Lower leg skin (tissue), 3 donors: Measurements from ENCODE around the gene PRIMPOL.

Source experiments
- CTCF ChIP-seq, 3 donors: fragments of 450-650 bp; IDR thresholded peaks; one replicate each; pipeline ENCODE4 v1.5.1; 2016; ENCODE audit warnings: antibody characterized with exemption in 3 of 3, mild to moderate bottlenecking in 3 of 3, moderate library complexity in 2 of 3
- POLR2A ChIP-seq, 2 donors: fragments of 450-650 bp; IDR thresholded peaks; one replicate each; pipeline ENCODE4 v1.6.1; 2016 to 2017; ENCODE audit warnings: antibody characterized with exemption in 2 of 2, mild to moderate bottlenecking in 1 of 2, moderate library complexity in 1 of 2

- TF ChIP-seq CTCF (IDR thresholded peaks at IDR 0.05) (no peak), POLR2A (IDR thresholded peaks at IDR 0.05) (no peak)
Observed at GRCh38 chr4:184731056-184731455, 81.5 kb downstream of the PRIMPOL start.
